ENCODE data around the gene GRK5. TPM values are rescaled to one million over a fixed set of nuclear protein-coding genes. Genes with fewer than 3 reads are reported as not detected.

Gene GRK5
- total RNA-seq, 1 donor from 2014 or later = 12.5 TPM

GRCh38 chr10:119326167-119326566, 118.8 kb downstream of the GRK5 start:
- Histone ChIP-seq H3K9me3 (ENCODE audit: control insufficient read depth in 3 of 3, low read length in 3 of 3) (no peaks in the 10 kb centered on the region), H3K27ac (ENCODE audit: low read depth, low read length) (no peak overlapping the region), H3K36me3 (ENCODE audit: control insufficient read depth in 3 of 3, insufficient read depth in 3 of 3, low read length in 3 of 3) (peaks cover 0 to 2% (median 2%) of the 10 kb centered on the region in 3 donors), H3K27me3 (ENCODE audit: control insufficient read depth in 3 of 3, insufficient read depth in 3 of 3, low read length in 3 of 3) (no peaks in the 10 kb centered on the region), H3K9ac (ENCODE audit: low read depth in 1 of 3, low read length in 3 of 3) (no peak overlapping the region), H3K4me3 (ENCODE audit: low read length in 3 of 3) (no peak overlapping the region), H3K4me1 (ENCODE audit: control insufficient read depth in 3 of 3, insufficient read depth in 3 of 3, low read length in 3 of 3) (peaks cover 0 to 4% (median 0%) of the 10 kb centered on the region in 3 donors)

GRCh38 chr10:119327096-119327745, 119.8 kb downstream of the GRK5 start:
- no peak overlapping the region for H3K4me3 ChIP-seq (ENCODE audit: low read length in 3 of 3)
- H3K27ac ChIP-seq (ENCODE audit: low read depth, low read length) = no peak overlapping the region
- H3K9ac ChIP-seq (ENCODE audit: low read depth in 1 of 3, low read length in 3 of 3) = no peak overlapping the region
- peaks cover 0 to 2% (median 2%) of the 10 kb centered on the region in 3 donors for H3K36me3 ChIP-seq (ENCODE audit: control insufficient read depth in 3 of 3, insufficient read depth in 3 of 3, low read length in 3 of 3)
- peaks cover 0 to 4% (median 0%) of the 10 kb centered on the region in 3 donors for H3K4me1 ChIP-seq (ENCODE audit: control insufficient read depth in 3 of 3, insufficient read depth in 3 of 3, low read length in 3 of 3)
- no peaks in the 10 kb centered on the region for H3K9me3 ChIP-seq (ENCODE audit: control insufficient read depth in 3 of 3, low read length in 3 of 3)
- no peaks in the 10 kb centered on the region for H3K27me3 ChIP-seq (ENCODE audit: control insufficient read depth in 3 of 3, insufficient read depth in 3 of 3, low read length in 3 of 3)

- H3K27ac ChIP-seq (ENCODE audit: low read depth, low read length) = no peak overlapping the region
- peaks cover 0 to 3% (median 0%) of the 10 kb centered on the region in 3 donors for H3K4me1 ChIP-seq (ENCODE audit: control insufficient read depth in 3 of 3, insufficient read depth in 3 of 3, low read length in 3 of 3)
- H3K9me3 ChIP-seq (ENCODE audit: control insufficient read depth in 3 of 3, low read length in 3 of 3) = no peaks in the 10 kb centered on the region
- no peak overlapping the region for H3K9ac ChIP-seq (ENCODE audit: low read depth in 1 of 3, low read length in 3 of 3)
- no peaks in the 10 kb centered on the region for H3K27me3 ChIP-seq (ENCODE audit: control insufficient read depth in 3 of 3, insufficient read depth in 3 of 3, low read length in 3 of 3)
- H3K4me3 ChIP-seq (ENCODE audit: low read length in 3 of 3) = no peak overlapping the region
- peaks cover 0 to 2% (median 2%) of the 10 kb centered on the region in 3 donors for H3K36me3 ChIP-seq (ENCODE audit: control insufficient read depth in 3 of 3, insufficient read depth in 3 of 3, low read length in 3 of 3)
Observed at GRCh38 chr10:119328223-119328622, 120.9 kb downstream of the GRK5 start.

- no peak overlapping the region for H3K4me3 ChIP-seq (ENCODE audit: low read length in 3 of 3)
- no peaks in the 10 kb centered on the region for H3K4me1 ChIP-seq (ENCODE audit: control insufficient read depth in 3 of 3, insufficient read depth in 3 of 3, low read length in 3 of 3)
- H3K27me3 ChIP-seq (ENCODE audit: control insufficient read depth in 3 of 3, insufficient read depth in 3 of 3, low read length in 3 of 3) = no peaks in the 10 kb centered on the region
- H3K27ac ChIP-seq (ENCODE audit: low read depth, low read length) = no peak overlapping the region
- H3K9ac ChIP-seq (ENCODE audit: low read depth in 1 of 3, low read length in 3 of 3) = no peak overlapping the region
- H3K9me3 ChIP-seq (ENCODE audit: control insufficient read depth in 3 of 3, low read length in 3 of 3) = no peaks in the 10 kb centered on the region
- peaks cover 0 to 2% (median 2%) of the 10 kb centered on the region in 3 donors for H3K36me3 ChIP-seq (ENCODE audit: control insufficient read depth in 3 of 3, insufficient read depth in 3 of 3, low read length in 3 of 3)
Observed at GRCh38 chr10:119330342-119330741, 123.0 kb downstream of the GRK5 start.

- Histone ChIP-seq H3K27ac (ENCODE audit: low read depth, low read length) (no peak overlapping the region), H3K9me3 (ENCODE audit: control insufficient read depth in 3 of 3, low read length in 3 of 3) (no peaks in the 10 kb centered on the region), H3K27me3 (ENCODE audit: control insufficient read depth in 3 of 3, insufficient read depth in 3 of 3, low read length in 3 of 3) (no peaks in the 10 kb centered on the region), H3K4me3 (ENCODE audit: low read length in 3 of 3) (no peak overlapping the region), H3K4me1 (ENCODE audit: control insufficient read depth in 3 of 3, insufficient read depth in 3 of 3, low read length in 3 of 3) (peaks cover 0 to 6% (median 3%) of the 10 kb centered on the region in 3 donors), H3K36me3 (ENCODE audit: control insufficient read depth in 3 of 3, insufficient read depth in 3 of 3, low read length in 3 of 3) (peaks cover 0 to 2% (median 2%) of the 10 kb centered on the region in 3 donors), H3K9ac (ENCODE audit: low read depth in 1 of 3, low read length in 3 of 3) (no peak overlapping the region)
Observed at GRCh38 chr10:119331061-119331460, 123.7 kb downstream of the GRK5 start.

GRCh38 chr10:119333146-119333792, 125.9 kb downstream of the GRK5 start:
- Histone ChIP-seq H3K4me1 (ENCODE audit: control insufficient read depth in 3 of 3, insufficient read depth in 3 of 3, low read length in 3 of 3) (peaks cover 0 to 10% (median 4%) of the 10 kb centered on the region in 3 donors), H3K27me3 (ENCODE audit: control insufficient read depth in 3 of 3, insufficient read depth in 3 of 3, low read length in 3 of 3) (no peaks in the 10 kb centered on the region), H3K27ac (ENCODE audit: low read depth, low read length) (no peak overlapping the region), H3K9me3 (ENCODE audit: control insufficient read depth in 3 of 3, low read length in 3 of 3) (no peaks in the 10 kb centered on the region), H3K36me3 (ENCODE audit: control insufficient read depth in 3 of 3, insufficient read depth in 3 of 3, low read length in 3 of 3) (no peaks in the 10 kb centered on the region), H3K4me3 (ENCODE audit: low read length in 3 of 3) (no peak overlapping the region), H3K9ac (ENCODE audit: low read depth in 1 of 3, low read length in 3 of 3) (no peak overlapping the region)

- Histone ChIP-seq H3K9me3 (ENCODE audit: control insufficient read depth in 3 of 3, low read length in 3 of 3) (no peaks in the 10 kb centered on the region), H3K27ac (ENCODE audit: low read depth, low read length) (no peak overlapping the region), H3K36me3 (ENCODE audit: control insufficient read depth in 3 of 3, insufficient read depth in 3 of 3, low read length in 3 of 3) (no peaks in the 10 kb centered on the region), H3K27me3 (ENCODE audit: control insufficient read depth in 3 of 3, insufficient read depth in 3 of 3, low read length in 3 of 3) (no peaks in the 10 kb centered on the region), H3K4me3 (ENCODE audit: low read length in 3 of 3) (no peak overlapping the region), H3K4me1 (ENCODE audit: control insufficient read depth in 3 of 3, insufficient read depth in 3 of 3, low read length in 3 of 3) (peaks cover 3 to 11% (median 7%) of the 10 kb centered on the region in 3 donors), H3K9ac (ENCODE audit: low read depth in 1 of 3, low read length in 3 of 3) (no peak overlapping the region)
Observed at GRCh38 chr10:119335671-119336353, 128.4 kb downstream of the GRK5 start.

GRCh38 chr10:119336599-119336998, 129.2 kb downstream of the GRK5 start:
- H3K27ac ChIP-seq (ENCODE audit: low read depth, low read length) = no peak overlapping the region
- H3K9ac ChIP-seq (ENCODE audit: low read depth in 1 of 3, low read length in 3 of 3) = no peak overlapping the region
- no peaks in the 10 kb centered on the region for H3K9me3 ChIP-seq (ENCODE audit: control insufficient read depth in 3 of 3, low read length in 3 of 3)
- H3K4me1 ChIP-seq (ENCODE audit: control insufficient read depth in 3 of 3, insufficient read depth in 3 of 3, low read length in 3 of 3) = peaks cover 11 to 19% (median 14%) of the 10 kb centered on the region in 3 donors
- H3K36me3 ChIP-seq (ENCODE audit: control insufficient read depth in 3 of 3, insufficient read depth in 3 of 3, low read length in 3 of 3) = no peaks in the 10 kb centered on the region
- no peak overlapping the region for H3K4me3 ChIP-seq (ENCODE audit: low read length in 3 of 3)
- no peaks in the 10 kb centered on the region for H3K27me3 ChIP-seq (ENCODE audit: control insufficient read depth in 3 of 3, insufficient read depth in 3 of 3, low read length in 3 of 3)

GRCh38 chr10:119337223-119337622, 129.9 kb downstream of the GRK5 start:
- Histone ChIP-seq H3K9me3 (ENCODE audit: control insufficient read depth in 3 of 3, low read length in 3 of 3) (no peaks in the 10 kb centered on the region), H3K4me3 (ENCODE audit: low read length in 3 of 3) (no peak overlapping the region), H3K4me1 (ENCODE audit: control insufficient read depth in 3 of 3, insufficient read depth in 3 of 3, low read length in 3 of 3) (peaks cover 17 to 25% (median 19%) of the 10 kb centered on the region in 3 donors), H3K27me3 (ENCODE audit: control insufficient read depth in 3 of 3, insufficient read depth in 3 of 3, low read length in 3 of 3) (no peaks in the 10 kb centered on the region), H3K27ac (ENCODE audit: low read depth, low read length) (no peak overlapping the region), H3K9ac (ENCODE audit: low read depth in 1 of 3, low read length in 3 of 3) (no peak overlapping the region), H3K36me3 (ENCODE audit: control insufficient read depth in 3 of 3, insufficient read depth in 3 of 3, low read length in 3 of 3) (no peaks in the 10 kb centered on the region)

Data from skeletal muscle tissue (tissue), 4 donors.